GM12878 (cell line): ENCODE measurements around the gene SMIM31. TPM values are rescaled to one million over a fixed set of nuclear protein-coding genes. Genes with fewer than 3 reads are reported as not detected.

Experiments
- ATAC-seq: fragments of 200-7000 bp; cut with Tn5 transposase; 3 replicates; pipeline ENCODE4 v1.9.1; 2020; ENCODE audit warnings: mild to moderate bottlenecking, moderate library complexity
- BruUV-seq: library from RNA; stranded (reverse); fragments of 400-500 nt; replicated peaks from 2 replicates; lab custom pipeline; 2021; lab: Mats Ljungman, UMichigan
- CTCF ChIA-PET: fragments of 300-600 bp; sonication (Branson Sonifier 250); formaldehyde crosslinking; extraction: SDS; loops from one replicate; lab custom pipeline; 2021; ENCODE audit warnings: inconsistent platforms; lab: Yijun Ruan, JAX
- POLR2A ChIA-PET: fragments of 350-600 bp; formaldehyde crosslinking; extraction: SDS; loops from one replicate; lab custom pipeline; 2021; ENCODE audit warnings: inconsistent platforms; lab: Charles Lee
- RAD21 ChIA-PET: fragments of 300-600 bp; sonication (Branson Sonifier 250); formaldehyde crosslinking; loops from one replicate; lab custom pipeline; 2023; ENCODE audit warnings: antibody characterized with exemption; ENCODE audit not compliant: unreplicated experiment; lab: Charles Lee
- SMC1A ChIA-PET: fragments of 300-600 bp; sonication (Branson Sonifier 250); formaldehyde crosslinking; loops from one replicate; lab custom pipeline; 2023; ENCODE audit not compliant: unreplicated experiment, uncharacterized antibody; lab: Charles Lee
- DNase-seq: peaks from one replicate; pipeline ENCODE4 v3.0.0-alpha.2; 2011; ENCODE audit warnings: low read depth, low spot score
- FAIRE-seq: peaks from 3 replicates; lab custom pipeline; 2011; peaks lifted over from hg19 to GRCh38; lab: Jason Lieb, UNC
- H2AFZ ChIP-seq: 2 replicates; pipeline ENCODE4 v1.6.0; 2011; ENCODE audit warnings: low read depth, low read length, control low read depth; ENCODE audit not compliant: control insufficient read depth
- H3K27ac ChIP-seq: 2 replicates; pipeline ENCODE4 v1.5.1; 2011; ENCODE audit warnings: control low read depth; ENCODE audit not compliant: control insufficient read depth, insufficient read depth
- H3K27me3 ChIP-seq, 2 experiments: replicated peaks in 1 of 2; 2 replicates each; pipeline versions ENCODE4 v1.6.0 to v1.6.1; 2011; ENCODE audit warnings: low read length in 1 of 2; ENCODE audit not compliant: control insufficient read depth in 2 of 2, insufficient read depth in 2 of 2
- H3K36me3 ChIP-seq, 2 experiments: 2 replicates each; pipeline ENCODE4 v1.5.1; 2011; ENCODE audit warnings: low read length in 1 of 2; ENCODE audit not compliant: control insufficient read depth in 2 of 2, insufficient read depth in 2 of 2
- H3K4me1 ChIP-seq: 2 replicates; pipeline ENCODE4 v1.6.1; 2011; ENCODE audit warnings: mild to moderate bottlenecking, low read length, moderate library complexity, mixed read lengths; ENCODE audit not compliant: control insufficient read depth, insufficient read depth
- H3K4me2 ChIP-seq: 2 replicates; pipeline ENCODE4 v1.6.0; 2011; ENCODE audit warnings: control low read depth; ENCODE audit not compliant: control insufficient read depth, insufficient read depth
- H3K4me3 ChIP-seq: fragments of 200-600 bp; sonication (generic); 2 replicates; pipeline ENCODE4 v1.5.1; 2016
- H3K79me2 ChIP-seq: 2 replicates; pipeline ENCODE4 v1.6.0; 2011; ENCODE audit warnings: low read length; ENCODE audit not compliant: control insufficient read depth, insufficient read depth
- H3K9ac ChIP-seq: 2 replicates; pipeline ENCODE4 v1.8.0; 2011; ENCODE audit warnings: low read length, control low read depth, mixed read lengths; ENCODE audit not compliant: control insufficient read depth, insufficient read depth
- H3K9me3 ChIP-seq: replicated peaks from 3 replicates; pipeline ENCODE4 v1.5.1; 2011; ENCODE audit warnings: mild to moderate bottlenecking, low read length; ENCODE audit not compliant: control insufficient read depth, insufficient read depth
- H4K20me1 ChIP-seq: 2 replicates; pipeline ENCODE4 v1.6.0; 2011; ENCODE audit not compliant: control insufficient read depth, insufficient read depth
- BCLAF1 ChIP-seq: fragments of 450-650 bp; IDR thresholded peaks from 2 replicates; pipeline ENCODE4 v1.6.1; 2017; ENCODE audit warnings: antibody characterized with exemption, mild to moderate bottlenecking, moderate library complexity
- E2F4 ChIP-seq: IDR thresholded peaks from 2 replicates; pipeline ENCODE4 v1.6.1; 2012; ENCODE audit warnings: low read depth, low read length, improper control_type of control experiment
- FOXK2 ChIP-seq: fragments of 450-650 bp; IDR thresholded peaks from 2 replicates; pipeline ENCODE4 v1.6.1; 2017; ENCODE audit warnings: mild to moderate bottlenecking, moderate library complexity
- FOXM1 ChIP-seq: IDR thresholded peaks from 2 replicates; pipeline ENCODE4 v1.6.1; 2012; ENCODE audit warnings: low read depth, mild to moderate bottlenecking, inconsistent platforms, low read length, moderate library complexity
- GABPA ChIP-seq: IDR thresholded peaks from 2 replicates; pipeline ENCODE4 v1.6.1; 2014; ENCODE audit warnings: antibody characterized with exemption, low read depth, mild to moderate bottlenecking, inconsistent platforms
- HDAC2 ChIP-seq: fragments of 200-600 bp; sonication (generic); IDR thresholded peaks from 2 replicates; pipeline ENCODE4 v1.6.1; 2017
- REST ChIP-seq: IDR thresholded peaks from 2 replicates; pipeline ENCODE4 v1.6.1; 2012; ENCODE audit warnings: mild to moderate bottlenecking, low read depth, low read length
- SREBF2 ChIP-seq: IDR thresholded peaks from 2 replicates; pipeline ENCODE4 v1.6.1; 2012; ENCODE audit warnings: mild to moderate bottlenecking, low read length
- STAT3 ChIP-seq: IDR thresholded peaks from 2 replicates; pipeline ENCODE4 v1.6.1; 2011; ENCODE audit warnings: low read depth, low read length, improper control_type of control experiment
- YY1 ChIP-seq: IDR thresholded peaks from 2 replicates; pipeline ENCODE4 v1.6.1; 2011; ENCODE audit warnings: low read depth, mild to moderate bottlenecking, low read length
- ZNF274 ChIP-seq: IDR thresholded peaks from one replicate; pipeline ENCODE4 v1.8.0; 2011; ENCODE audit not compliant: insufficient read length, insufficient read depth
- ZNF622 ChIP-seq: fragments of 450-650 bp; IDR thresholded peaks from 2 replicates; pipeline ENCODE4 v1.6.1; 2017; ENCODE audit warnings: mild to moderate bottlenecking, inconsistent platforms
- ZSCAN29 ChIP-seq: fragments of 450-650 bp; IDR thresholded peaks from 2 replicates; pipeline ENCODE4 v1.6.1; 2017; ENCODE audit warnings: mild to moderate bottlenecking, moderate library complexity
- WGBS: methylation state at CpG from one replicate; pipeline ENCODE4 v1.1.6; 2016; ENCODE audit warnings: low lambda C conversion rate; ENCODE audit not compliant: insufficient replicate concordance, insufficient coverage; ENCODE audit errors: missing lambda C conversion rate; 5-methylcytosine and 5-hydroxymethylcytosine counted together
- in situ Hi-C: fragments of 300-500 bp; cut with MboI; formaldehyde crosslinking; loops from 9 replicates; pipeline ENCODE4 v1.14.3; 2018; ENCODE audit warnings: mixed read lengths
- intact Hi-C: fragments of 100-400 bp; cut with micrococcal nuclease; formaldehyde crosslinking; loops from one replicate; pipeline ENCODE4 v1.14.2; 2022; ENCODE audit not compliant: unreplicated experiment
- polyA plus RNA-seq, 11 experiments: library from polyadenylated mRNA; depleted of rRNA in 4 of 11; unstranded in 6 of 11; stranded (reverse) in 5 of 11; fragments of >200 nt; fragmentation: Nextera tagmentation in 4 of 11; fragmentation: Illumina TruSeq in 1 of 11; extraction: Ambion mirVana in 4 of 11; extraction: Trizol in 1 of 11; gene quantifications; 1 replicate in 1 of 11; 2 replicates in 10 of 11; pipeline versions ENCODE4 v1.2.1 to v1.2.3, GENCODE V29; 2011 to 2016; ENCODE audit warnings: inconsistent platforms in 2 of 11, missing spikeins in 2 of 11, low read depth in 1 of 11
- total RNA-seq, 4 experiments: library from RNA; depleted of rRNA in 3 of 4; stranded (reverse); fragments of >200 nt in 3 of 4; fragmentation: Illumina TruSeq in 1 of 4; extraction: Trizol in 1 of 4; gene quantifications; 2 replicates each; pipeline versions ENCODE4 v1.2.1 to v1.2.3, GENCODE V29; 2013 to 2021

Gene SMIM31
- total and polyA plus RNA-seq, 10 of the 15 experiments (the other 5 are each of a cell fraction or from before 2014, with no cell fraction given) = not detected

- CTCF ChIA-PET = no interaction called here
- POLR2A ChIA-PET = no interaction called here
- H3K4me1 ChIP-seq = no peaks in the 10 kb centered on the region
- H3K4me2 ChIP-seq = no peak overlapping the region
- no peaks in the 10 kb centered on the region for H3K36me3 ChIP-seq
- SMC1A ChIA-PET = no interaction called here
- intact Hi-C loops = no loop called here
- no peak for ATAC-seq
- TF ChIP-seq SREBF2 = no peak
- TF ChIP-seq ZNF274 = no peak
- TF ChIP-seq STAT3 = no peak
- TF ChIP-seq HDAC2 = no peak
- no peak for TF ChIP-seq FOXM1
- no peak for TF ChIP-seq GABPA
- TF ChIP-seq YY1 = no peak
- TF ChIP-seq ZNF622 = no peak
- TF ChIP-seq FOXK2 = no peak
- TF ChIP-seq BCLAF1 = no peak
- TF ChIP-seq REST = no peak
- TF ChIP-seq E2F4 = no peak
- TF ChIP-seq ZSCAN29 = no peak
- H3K27me3 ChIP-seq = no peaks in the 10 kb centered on the region
- no TSS peak for BruUV-seq
- H3K4me3 ChIP-seq = no peak overlapping the region
- no peak overlapping the region for H2AFZ ChIP-seq
- H3K27ac ChIP-seq = no peak overlapping the region
- no peak for FAIRE-seq
- in situ Hi-C loops = no loop called here
- RAD21 ChIA-PET = interaction anchor here (0.7 kb wide), 1 partner anchor 168 kb away, joined by 3 read pairs; no protein-coding TSS in a partner anchor
- no peaks in the 10 kb centered on the region for H4K20me1 ChIP-seq
- H3K9ac ChIP-seq = no peak overlapping the region
- DNase-seq = no peak
- H3K79me2 ChIP-seq = no peaks in the 10 kb centered on the region
- no peaks in the 10 kb centered on the region for H3K9me3 ChIP-seq
- WGBS = 22% methylated on average over 4 of the region's 4 CpGs
Observed at GRCh38 chr4:164821711-164822110, 67.8 kb downstream of the SMIM31 start.
